Femur (tissue), 1 donor: ENCODE results near the gene FAM149A.
A peak's percentile ranks its signal among the peaks of the same experiment; 100 is the strongest.

Experiments
- DNase-seq: peaks from one replicate; pipeline ENCODE4 v3.0.0-alpha.2; 2017

Gene FAM149A

DNA sequence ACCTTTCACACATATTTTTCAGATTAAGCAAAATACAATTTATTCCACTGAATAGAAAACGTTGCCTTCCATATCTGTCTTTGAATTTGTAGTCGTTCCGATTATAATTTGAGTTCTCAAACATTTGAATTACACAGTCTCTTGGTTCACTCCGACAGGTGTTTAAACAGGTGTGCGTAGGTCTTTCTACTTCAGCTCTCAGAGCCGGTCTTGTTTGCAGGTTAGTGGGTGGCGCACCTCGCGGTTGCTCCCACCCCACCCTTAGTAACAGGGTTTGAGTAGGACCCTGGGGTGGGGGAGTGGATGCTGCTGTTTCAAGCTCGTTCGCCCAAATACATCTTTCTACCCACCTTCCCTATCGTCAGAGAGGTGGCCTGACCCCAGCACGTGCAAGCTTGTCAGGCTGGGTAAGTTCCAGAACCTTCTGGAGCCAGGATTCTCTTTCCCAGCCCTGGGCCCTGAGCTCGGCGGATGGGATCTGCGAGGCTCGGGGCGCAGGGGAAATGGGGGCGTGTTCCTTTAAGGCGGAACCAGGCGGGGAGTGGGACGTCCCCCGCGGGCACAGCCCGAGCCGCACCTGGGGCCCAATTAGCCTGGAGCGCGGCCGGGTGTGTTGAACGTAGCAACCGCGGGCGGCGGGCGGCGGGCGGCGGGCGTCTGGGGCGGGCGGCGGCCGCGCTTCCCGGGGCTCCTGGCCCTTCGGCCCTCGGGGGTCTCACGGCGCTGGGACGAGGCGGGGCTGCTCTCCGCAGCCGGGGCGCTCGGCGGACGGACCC, at the start of gene FAM149A:
Gene FAM149A, plus strand, starts transcription at position 591 of the 776 bp plus-strand sequence.
- no peak for DNase-seq

- no peak for DNase-seq
These were observed 46.1 kb upstream of the FAM149A start for GRCh38 chr4:186058253-186058979.

GRCh38 chr4:186058980-186059316, 45.6 kb upstream of the FAM149A start:
- no peak for DNase-seq

- DNase-seq: no peak
These were observed 42.6 kb upstream of the FAM149A start for GRCh38 chr4:186061921-186062320.

DNA sequence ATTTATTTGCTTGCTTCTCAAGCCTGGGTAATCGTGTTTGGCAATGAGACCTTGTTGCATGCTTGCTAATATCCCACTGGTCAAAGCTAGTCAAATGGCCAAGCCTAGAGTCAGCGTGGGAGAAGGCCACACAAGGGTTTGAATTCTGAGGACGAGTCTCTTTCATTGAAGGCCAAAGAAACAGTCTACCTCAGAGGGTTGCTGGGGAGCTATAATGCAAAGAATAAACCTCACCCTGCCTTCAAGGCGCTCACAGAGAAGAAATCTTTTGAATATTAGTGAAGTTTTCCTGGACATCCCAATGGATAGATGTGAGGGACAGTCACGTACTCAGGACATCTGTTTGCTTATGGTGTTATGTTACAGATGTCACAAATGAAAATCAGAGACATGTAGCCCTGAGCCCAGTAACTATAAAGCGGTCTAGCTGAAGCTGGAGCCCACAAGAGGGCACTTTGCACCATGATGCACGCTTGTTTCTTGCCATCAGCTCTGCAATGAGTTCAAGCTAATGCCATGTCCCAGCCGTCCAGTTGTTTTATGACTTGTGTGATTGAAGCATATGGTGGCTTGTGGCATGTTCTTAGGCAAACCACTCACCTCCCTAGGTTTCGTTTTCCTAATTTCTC, 36.6 kb upstream of the FAM149A start:
- DNase-seq: peak; percentile 52

DNA sequence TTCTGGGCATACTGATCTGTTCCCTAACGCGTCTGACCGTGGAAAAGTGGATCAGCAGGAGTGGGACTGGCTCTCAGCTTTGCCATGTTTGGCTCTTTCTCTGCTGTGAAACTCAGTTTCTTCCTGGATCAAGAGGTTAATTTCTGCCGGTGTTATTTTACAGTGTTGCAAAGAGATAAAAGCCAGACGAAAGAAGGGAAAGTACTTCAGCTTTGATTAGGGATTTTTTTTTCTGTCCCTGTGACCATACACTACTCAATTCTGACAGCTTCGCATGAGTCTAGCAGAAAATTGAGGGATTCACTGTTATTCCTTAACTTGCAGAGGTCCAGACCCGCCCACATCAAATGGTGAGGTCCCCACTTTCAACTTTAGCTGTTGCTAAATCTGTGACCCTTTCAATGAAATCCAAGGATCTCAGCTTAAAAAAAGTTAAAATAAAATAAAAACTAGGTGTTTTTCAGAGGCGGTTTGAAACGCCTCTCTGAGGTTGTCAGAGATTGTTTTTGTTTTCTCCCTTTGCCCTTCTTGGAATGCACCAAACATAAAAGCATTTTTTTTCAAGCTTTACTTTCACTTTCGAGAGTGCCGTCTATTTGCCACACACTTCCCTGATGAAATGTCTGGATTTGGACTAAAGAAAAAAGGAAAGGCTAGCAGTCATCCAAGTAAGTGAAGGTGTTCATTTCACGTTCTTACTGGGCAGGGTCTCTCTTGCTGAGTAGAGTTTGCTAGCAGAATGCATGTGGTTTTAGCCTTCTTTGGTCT, 35.7 kb upstream of the FAM149A start, which contains the start of gene TLR3:
Gene TLR3, plus strand, starts transcription at position 576 of the 768 bp plus-strand sequence. CDS start 7,464 bp downstream, outside the sequence.
- no peak for DNase-seq

- no peak for DNase-seq
These were observed 34.8 kb upstream of the FAM149A start for GRCh38 chr4:186069729-186070128.

DNA sequence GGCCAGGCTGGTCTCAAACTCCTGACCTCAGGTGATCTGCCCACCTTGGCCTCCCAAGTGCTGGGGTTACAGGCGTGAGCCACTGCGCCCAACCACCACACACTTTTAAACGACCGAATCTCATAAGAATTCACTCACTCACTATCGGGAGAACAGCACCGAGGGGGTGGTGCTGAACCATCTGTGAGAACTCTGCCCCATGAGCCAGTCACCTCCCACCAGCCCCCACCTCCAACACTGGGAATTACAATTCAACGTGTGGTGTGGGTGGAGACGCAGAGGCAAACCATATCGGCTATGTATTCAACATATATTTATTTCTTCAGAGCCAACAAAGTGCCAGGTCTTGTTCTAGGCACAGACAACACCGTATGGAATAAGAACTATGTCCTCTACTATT, 32.0 kb upstream of the FAM149A start:
- no peak for DNase-seq

- DNase-seq: no peak
These were observed 30.3 kb upstream of the FAM149A start for GRCh38 chr4:186074189-186074588.

DNA sequence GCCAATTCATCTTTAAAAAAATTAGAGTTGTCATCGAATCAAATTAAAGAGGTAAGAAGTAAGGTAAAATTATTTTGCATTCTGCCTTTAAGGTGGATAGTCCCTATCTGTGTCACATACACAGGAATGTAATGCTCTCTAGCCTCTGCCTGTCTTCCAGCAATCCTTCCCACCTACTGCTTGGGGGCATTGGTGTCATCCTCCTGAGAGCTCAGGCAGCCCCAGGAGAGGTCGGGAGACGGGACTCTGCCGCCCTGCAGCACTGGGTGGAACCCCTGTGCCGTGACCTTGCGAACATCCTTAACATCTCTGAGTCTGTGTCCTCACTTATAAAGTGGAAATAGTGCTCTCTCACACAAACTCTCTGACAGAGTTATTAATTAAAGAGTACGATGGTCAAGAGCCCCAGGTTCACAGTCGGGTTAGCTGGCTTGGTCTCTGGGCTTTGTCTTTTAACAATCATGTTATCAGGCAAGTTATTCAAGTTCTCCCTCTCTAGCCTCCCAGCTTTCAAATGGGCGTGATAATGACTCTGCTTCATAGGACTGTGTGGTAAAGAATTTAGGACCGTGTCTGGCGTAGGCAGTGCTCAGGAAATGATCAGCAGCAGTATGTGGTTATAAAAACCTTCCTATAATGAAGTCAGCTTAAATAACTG, 25.4 kb upstream of the FAM149A start:
- no peak for DNase-seq

DNA sequence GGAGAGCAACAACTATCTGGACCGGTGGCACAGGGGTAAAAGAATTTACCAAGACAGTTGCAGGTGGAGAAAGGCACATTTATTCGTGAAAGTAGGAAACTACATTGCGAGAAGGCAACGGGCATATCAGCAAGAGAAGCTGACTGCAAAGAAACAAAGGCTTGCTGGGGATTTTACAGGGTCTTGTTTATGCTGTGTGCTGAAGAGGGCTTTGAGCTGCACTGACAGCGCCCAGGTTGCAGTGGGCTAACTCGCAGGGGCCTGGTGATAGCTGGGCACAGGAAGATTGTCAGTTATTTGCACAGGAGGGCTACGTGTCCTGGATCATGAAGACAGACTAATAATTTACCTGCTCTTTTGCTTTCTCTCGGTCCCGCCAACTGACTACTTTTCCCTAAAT, 24.8 kb upstream of the FAM149A start:
- DNase-seq: no peak

DNA sequence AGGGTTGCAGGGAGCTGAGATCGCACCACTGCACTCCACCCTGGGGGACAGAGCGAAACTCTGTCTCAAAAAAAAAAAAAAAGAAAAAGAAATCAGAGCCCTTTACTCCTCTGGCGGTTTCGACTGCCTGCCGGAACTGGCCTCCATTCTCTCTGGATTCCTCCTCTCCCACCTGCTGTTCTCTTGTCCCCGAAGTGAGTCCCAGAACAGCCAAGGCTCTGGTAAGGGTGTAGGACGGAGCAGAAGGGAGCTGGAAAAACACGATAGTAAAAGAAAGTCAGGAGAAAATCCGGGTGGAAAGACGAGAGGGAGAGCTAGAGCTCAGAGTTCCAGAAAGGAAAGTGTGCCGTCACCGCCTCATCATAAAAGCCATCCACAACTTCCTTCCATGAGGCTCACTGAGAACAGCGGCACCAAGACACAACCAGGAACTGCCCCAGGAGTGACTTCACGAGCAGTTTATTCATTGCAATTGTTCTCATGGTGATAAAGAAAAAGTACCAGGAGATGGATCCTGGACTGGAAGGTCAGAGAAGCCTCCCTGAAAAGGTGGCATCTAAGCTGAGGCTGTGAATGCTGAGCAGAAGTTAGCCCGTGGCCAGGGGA, 23.2 kb upstream of the FAM149A start:
- DNase-seq: no peak

DNA sequence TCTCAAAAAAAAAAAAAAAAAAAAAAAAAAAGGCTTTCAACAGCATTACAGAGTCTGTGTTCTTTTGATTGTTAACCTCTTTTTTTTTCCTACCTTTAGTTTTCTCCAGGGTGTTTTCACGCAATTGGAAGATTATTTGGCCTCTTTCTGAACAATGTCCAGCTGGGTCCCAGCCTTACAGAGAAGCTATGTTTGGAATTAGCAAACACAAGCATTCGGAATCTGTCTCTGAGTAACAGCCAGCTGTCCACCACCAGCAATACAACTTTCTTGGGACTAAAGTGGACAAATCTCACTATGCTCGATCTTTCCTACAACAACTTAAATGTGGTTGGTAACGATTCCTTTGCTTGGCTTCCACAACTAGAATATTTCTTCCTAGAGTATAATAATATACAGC, 22.3 kb upstream of the FAM149A start:
- no peak for DNase-seq

DNA sequence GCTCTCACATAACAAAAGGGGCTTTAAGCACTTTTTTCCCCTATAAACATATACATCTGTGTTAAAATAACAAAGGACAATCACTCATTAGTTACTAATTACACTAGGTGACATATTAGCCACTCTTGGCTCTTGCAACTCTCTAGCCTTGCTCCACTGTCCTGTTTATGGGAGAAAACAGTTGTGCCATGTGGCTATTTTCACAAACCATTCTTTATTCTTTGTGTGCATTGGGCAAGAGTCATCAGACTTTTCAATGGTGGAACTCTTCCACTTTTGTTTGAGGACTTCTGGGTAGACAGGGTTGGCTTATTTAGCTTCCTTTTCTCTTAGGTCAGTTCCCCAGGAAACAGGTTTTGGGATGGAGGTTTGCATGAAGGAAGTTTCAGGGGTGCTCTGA, 16.0 kb upstream of the FAM149A start:
- no peak for DNase-seq

GRCh38 chr4:186092296-186092695, 12.2 kb upstream of the FAM149A start:
- DNase-seq: no peak

DNA sequence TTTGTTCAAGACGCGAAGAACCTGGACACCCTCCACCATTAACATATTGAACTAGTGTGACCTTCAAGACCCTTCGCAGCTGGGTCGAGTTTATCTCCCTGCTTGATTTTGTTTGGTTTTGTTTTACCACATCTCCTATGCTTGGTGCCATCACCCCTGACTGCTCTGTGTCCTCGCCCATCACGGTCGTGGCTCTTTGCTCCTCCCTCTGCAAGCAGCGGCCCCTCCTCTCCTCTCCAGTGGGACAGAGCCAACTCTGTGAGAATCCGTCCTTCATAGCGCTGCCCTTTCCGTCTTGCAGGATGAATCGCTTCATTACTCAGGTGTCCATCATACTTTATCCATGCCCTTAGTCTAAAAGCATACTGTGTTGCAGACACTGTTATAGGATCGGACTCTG, 9.1 kb upstream of the FAM149A start:
- no peak for DNase-seq

GRCh38 chr4:186096681-186097165, 7.8 kb upstream of the FAM149A start:
- no peak for DNase-seq

DNA sequence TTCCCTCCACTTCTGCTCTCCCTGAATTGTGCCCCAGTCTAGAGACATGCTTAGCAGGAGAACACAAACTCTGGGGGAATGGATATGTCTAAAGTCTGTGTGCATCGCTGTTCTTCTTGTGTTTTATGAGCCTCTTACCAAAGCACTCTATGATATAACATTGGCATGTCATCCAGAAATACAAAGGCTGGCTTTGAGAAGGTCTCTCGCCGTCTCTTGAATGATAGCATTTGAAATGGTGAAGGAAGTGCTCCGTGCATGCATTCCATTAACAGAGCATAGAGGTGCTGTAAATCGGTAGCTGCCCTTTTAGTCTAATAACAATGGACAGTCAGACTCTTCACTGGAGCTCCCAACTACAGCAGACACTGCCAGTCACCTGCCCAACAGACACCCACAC, 7.1 kb upstream of the FAM149A start:
- no peak for DNase-seq

- no peak for DNase-seq
These were observed 1.6 kb upstream of the FAM149A start for GRCh38 chr4:186102931-186103330.

DNA sequence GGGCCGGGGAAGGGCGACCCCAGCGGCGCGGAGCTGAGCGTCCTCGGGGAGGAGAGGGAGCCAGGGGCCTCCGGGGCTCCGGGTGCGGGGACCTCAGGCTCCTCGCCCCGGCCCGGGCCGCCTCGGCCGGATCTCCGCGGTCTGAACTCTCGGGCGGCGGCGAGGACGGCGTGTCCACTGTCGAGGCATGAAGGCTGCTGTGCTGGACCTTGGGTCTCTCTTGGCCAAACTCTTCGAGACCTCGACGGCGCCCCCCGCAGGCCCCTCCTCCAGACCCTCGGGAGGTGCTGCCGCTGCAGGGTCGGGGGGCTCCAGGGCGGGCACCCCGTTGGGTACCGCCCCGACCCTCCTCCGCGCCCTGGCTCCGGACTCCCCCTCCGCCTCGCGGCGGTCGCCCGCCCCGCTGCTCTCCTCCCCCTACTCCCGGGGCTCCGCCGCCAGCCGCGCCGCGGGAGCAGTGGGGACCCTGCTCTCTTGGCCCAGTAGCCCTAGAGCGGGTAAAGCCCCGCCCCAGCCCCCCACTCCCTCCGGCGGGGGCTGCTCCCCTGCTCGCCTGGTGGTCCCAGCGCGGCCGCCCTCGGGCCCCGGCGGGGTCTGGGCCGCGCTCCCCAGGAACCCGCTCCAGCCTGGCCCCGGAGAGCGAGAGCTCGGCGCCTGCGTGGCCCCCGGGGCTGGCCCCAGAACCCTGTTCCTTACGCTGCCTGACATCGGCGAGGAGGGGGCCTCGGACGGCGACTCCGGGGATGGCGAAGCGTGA, 564 bp downstream of the FAM149A start:
- peak; percentile 33 for DNase-seq

- no peak for DNase-seq
These were observed 1.3 kb downstream of the FAM149A start for GRCh38 chr4:186105647-186106321.
